Transverse colon (tissue), 3 donors: ENCODE measurements around the gene CNTD1.

Source experiments
- POLR2A ChIP-seq: fragments of 450-650 bp; IDR thresholded peaks from one replicate; pipeline ENCODE4 v1.6.1; 2016; ENCODE audit warnings: antibody characterized with exemption, mild to moderate bottlenecking, moderate library complexity
- POLR2AphosphoS5 ChIP-seq, 3 donors: sonication (generic); formaldehyde crosslinking; IDR thresholded peaks; one replicate each; pipeline ENCODE4 v1.6.1; 2016; ENCODE audit warnings: antibody characterized with exemption in 3 of 3

GRCh38 chr17:42796066-42796758 is 2.4 kb upstream of the CNTD1 start:
- no peak for TF ChIP-seq POLR2AphosphoS5 (IDR thresholded peaks at IDR 0.05)
- TF ChIP-seq POLR2A, result no peak
